HEK293 (cell line): ENCODE measurements around the gene MAPK11.

Experiments
- BCL11A ChIP-seq: fragments of 450-650 bp; formaldehyde crosslinking; IDR thresholded peaks from 2 replicates; pipeline ENCODE4 v1.5.1; 2016; ENCODE audit warnings: low read depth, missing biosample characterization, missing genetic modification characterization
- BCL11B ChIP-seq: fragments of 450-650 bp; formaldehyde crosslinking; IDR thresholded peaks from 2 replicates; pipeline ENCODE4 v1.5.1; 2016; ENCODE audit warnings: low read depth, missing biosample characterization, missing genetic modification characterization
- KLF16 ChIP-seq: fragments of 450-650 bp; formaldehyde crosslinking; IDR thresholded peaks from 2 replicates; pipeline ENCODE4 v1.5.1; 2017; ENCODE audit warnings: missing biosample characterization, missing genetic modification characterization
- KLF7 ChIP-seq: fragments of 450-650 bp; formaldehyde crosslinking; IDR thresholded peaks from 2 replicates; pipeline ENCODE4 v1.5.1; 2016; ENCODE audit warnings: missing biosample characterization, missing genetic modification characterization, borderline replicate concordance
- KLF9 ChIP-seq: fragments of 450-650 bp; formaldehyde crosslinking; IDR thresholded peaks from 2 replicates; pipeline ENCODE4 v1.5.1; 2016; ENCODE audit warnings: missing biosample characterization, missing genetic modification characterization, low read depth
- SCRT1 ChIP-seq: fragments of 450-650 bp; formaldehyde crosslinking; IDR thresholded peaks from 2 replicates; pipeline ENCODE4 v1.5.1; 2016; ENCODE audit warnings: missing biosample characterization, missing genetic modification characterization, borderline replicate concordance
- SETDB1 ChIP-seq: IDR thresholded peaks from one replicate; pipeline ENCODE4 v1.6.1; 2017; ENCODE audit warnings: mild to moderate bottlenecking, low read length, moderate library complexity, mixed read lengths; ENCODE audit not compliant: insufficient read length
- ZBTB1 ChIP-seq: fragments of 450-650 bp; formaldehyde crosslinking; IDR thresholded peaks from 2 replicates; pipeline ENCODE4 v1.5.1; 2016; ENCODE audit warnings: missing biosample characterization, missing genetic modification characterization
- ZEB2 ChIP-seq: fragments of 450-650 bp; formaldehyde crosslinking; IDR thresholded peaks from 2 replicates; pipeline ENCODE4 v1.5.1; 2016; ENCODE audit warnings: missing biosample characterization, missing genetic modification characterization
- ZNF10 ChIP-seq: fragments of 450-650 bp; formaldehyde crosslinking; IDR thresholded peaks from 2 replicates; pipeline ENCODE4 v1.5.1; 2017; ENCODE audit warnings: missing biosample characterization, missing genetic modification characterization
- ZNF174 ChIP-seq: fragments of 450-650 bp; formaldehyde crosslinking; IDR thresholded peaks from 2 replicates; pipeline ENCODE4 v1.5.0; 2017; ENCODE audit warnings: missing biosample characterization, mild to moderate bottlenecking, missing genetic modification characterization
- ZNF175 ChIP-seq: fragments of 450-650 bp; formaldehyde crosslinking; IDR thresholded peaks from 2 replicates; pipeline ENCODE4 v1.5.1; 2016; ENCODE audit warnings: missing biosample characterization, missing genetic modification characterization
- ZNF292 ChIP-seq: fragments of 450-650 bp; formaldehyde crosslinking; IDR thresholded peaks from 2 replicates; pipeline ENCODE4 v1.5.1; 2016; ENCODE audit warnings: low read depth, missing biosample characterization, missing genetic modification characterization, borderline replicate concordance
- ZNF311 ChIP-seq: fragments of 450-650 bp; formaldehyde crosslinking; IDR thresholded peaks from 2 replicates; pipeline ENCODE4 v1.5.1; 2017; ENCODE audit warnings: missing biosample characterization, missing genetic modification characterization, borderline replicate concordance
- ZNF324 ChIP-seq: fragments of 450-650 bp; formaldehyde crosslinking; IDR thresholded peaks from 2 replicates; pipeline ENCODE4 v1.5.1; 2016; ENCODE audit warnings: missing biosample characterization, missing genetic modification characterization
- ZNF391 ChIP-seq: fragments of 450-650 bp; formaldehyde crosslinking; IDR thresholded peaks from 2 replicates; pipeline ENCODE4 v1.5.1; 2016; ENCODE audit warnings: low read depth, missing biosample characterization, missing genetic modification characterization, borderline replicate concordance
- ZNF501 ChIP-seq: fragments of 450-650 bp; formaldehyde crosslinking; IDR thresholded peaks from 2 replicates; pipeline ENCODE4 v1.5.1; 2016; ENCODE audit warnings: missing biosample characterization, missing genetic modification characterization
- ZNF555 ChIP-seq: fragments of 450-650 bp; formaldehyde crosslinking; conservative IDR thresholded peaks from 2 replicates; pipeline ENCODE4 v1.5.1; 2017; ENCODE audit warnings: missing biosample characterization, mild to moderate bottlenecking, missing genetic modification characterization, inconsistent platforms
- ZNF670 ChIP-seq: fragments of 450-650 bp; formaldehyde crosslinking; IDR thresholded peaks from 2 replicates; pipeline ENCODE4 v1.5.1; 2016; ENCODE audit warnings: missing biosample characterization, missing genetic modification characterization, low read depth
- ZSCAN23 ChIP-seq: fragments of 450-650 bp; formaldehyde crosslinking; IDR thresholded peaks from 2 replicates; pipeline ENCODE4 v1.5.1; 2016; ENCODE audit warnings: missing biosample characterization, missing genetic modification characterization
- TF ChIP-seq, protein P1 (sequence below): fragments of 450-650 bp; formaldehyde crosslinking; IDR thresholded peaks from 2 replicates; pipeline ENCODE4 v1.5.1; 2016; ENCODE audit warnings: missing biosample characterization, missing genetic modification characterization
- TF ChIP-seq, protein P2 (sequence below): fragments of 450-650 bp; formaldehyde crosslinking; IDR thresholded peaks from 2 replicates; pipeline ENCODE4 v1.5.1; 2016; ENCODE audit warnings: missing biosample characterization, missing genetic modification characterization
- TF ChIP-seq, protein P3 (sequence below): fragments of 450-650 bp; formaldehyde crosslinking; IDR thresholded peaks from 2 replicates; pipeline ENCODE4; 2016; ENCODE audit warnings: missing biosample characterization, missing genetic modification characterization
- TF ChIP-seq, protein P4 (sequence below): fragments of 450-650 bp; formaldehyde crosslinking; conservative IDR thresholded peaks from 2 replicates; pipeline ENCODE4 v1.5.1; 2016; ENCODE audit warnings: low read depth, missing biosample characterization, missing genetic modification characterization
- TF ChIP-seq, protein P5 (sequence below): fragments of 450-650 bp; formaldehyde crosslinking; IDR thresholded peaks from 2 replicates; pipeline ENCODE4 v1.5.1; 2017; ENCODE audit warnings: missing biosample characterization, missing genetic modification characterization
- TF ChIP-seq, protein P6 (sequence below): fragments of 450-650 bp; formaldehyde crosslinking; IDR thresholded peaks from 2 replicates; pipeline ENCODE4 v1.5.1; 2017; ENCODE audit warnings: missing biosample characterization, mild to moderate bottlenecking, missing genetic modification characterization, moderate library complexity

MAPK11 gene

DNA sequence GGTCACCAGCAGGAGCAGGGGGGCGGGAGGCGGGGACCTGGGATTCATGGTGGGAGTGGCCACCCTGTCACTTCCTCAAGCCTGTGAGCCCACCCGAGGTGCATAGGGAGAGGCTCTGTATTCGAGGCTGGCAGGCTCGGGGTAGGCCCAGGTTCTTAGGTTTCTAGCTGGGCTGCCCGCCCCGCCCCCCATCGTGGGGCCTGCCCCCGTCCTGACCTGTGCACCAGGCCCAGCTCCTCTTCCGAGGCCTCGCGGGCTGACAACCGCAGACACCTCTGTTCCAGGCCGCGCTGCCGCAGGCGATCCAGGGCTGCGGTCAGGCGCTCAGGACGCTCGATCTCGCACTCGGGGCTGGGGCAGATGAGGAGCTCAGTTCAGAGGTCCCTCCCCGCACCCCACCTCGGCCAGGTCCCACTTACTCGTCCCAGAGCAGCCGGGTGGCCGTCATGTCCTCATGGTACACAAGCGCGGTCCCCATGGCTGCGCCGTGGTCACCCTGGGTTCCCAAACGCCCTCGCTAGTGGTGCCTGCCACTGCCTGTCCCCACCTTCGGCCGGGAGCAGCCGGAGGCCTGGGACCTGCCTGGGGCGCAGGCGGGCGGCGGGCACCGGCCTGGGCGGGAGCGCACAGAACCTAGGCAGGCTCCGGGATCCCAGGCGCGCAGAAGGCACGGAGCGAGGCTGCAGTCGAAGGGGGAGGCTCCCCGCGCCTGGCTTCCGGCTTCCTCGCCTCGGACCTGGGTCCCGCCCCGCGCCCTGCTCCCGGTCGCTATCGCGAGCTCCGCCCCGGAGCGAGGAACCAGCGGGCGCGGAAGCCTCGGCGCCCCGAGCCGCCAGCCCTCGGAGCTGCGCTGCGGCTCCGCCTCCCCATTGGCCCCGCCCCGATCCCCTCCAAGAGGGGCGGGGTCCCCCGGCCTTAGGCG lies 19.4 kb downstream of the MAPK11 start, which contains the start of gene HDAC10 (continued):
- TF ChIP-seq ZNF292 (tag by site-specific recombination) (no peak), SCRT1 (no peak), ZNF311 (tag by site-specific recombination) (no peak), ZNF391 (tag by site-specific recombination) (0 out of 2 replicates have a peak, but pooled peaks have one; percentile 11), ZNF175 (tag by site-specific recombination) (no peak), ZNF555 (tag by site-specific recombination) (no peak), ZBTB1 (tag by site-specific recombination) (no peak), ZNF10 (no peak), ZNF174 (tag by site-specific recombination) (no peak), ZNF670 (tag by site-specific recombination) (no peak), KLF7 (no peak; the same call in 1 of the 2 replicates), ZSCAN23 (no peak), ZNF324 (no peak), BCL11B (tag by site-specific recombination) (no peak), ZNF501 (tag by site-specific recombination) (peak; percentile 69; the same call in 1 of the 2 replicates), ZEB2 (tag by site-specific recombination) (no peak), SETDB1 (no peak), BCL11A (no peak), KLF16 (tag by site-specific recombination) (peak; percentile 23; the same call in 1 of the 2 replicates), KLF9 (peak; percentile 73)
- TF ChIP-seq, protein P1, sequence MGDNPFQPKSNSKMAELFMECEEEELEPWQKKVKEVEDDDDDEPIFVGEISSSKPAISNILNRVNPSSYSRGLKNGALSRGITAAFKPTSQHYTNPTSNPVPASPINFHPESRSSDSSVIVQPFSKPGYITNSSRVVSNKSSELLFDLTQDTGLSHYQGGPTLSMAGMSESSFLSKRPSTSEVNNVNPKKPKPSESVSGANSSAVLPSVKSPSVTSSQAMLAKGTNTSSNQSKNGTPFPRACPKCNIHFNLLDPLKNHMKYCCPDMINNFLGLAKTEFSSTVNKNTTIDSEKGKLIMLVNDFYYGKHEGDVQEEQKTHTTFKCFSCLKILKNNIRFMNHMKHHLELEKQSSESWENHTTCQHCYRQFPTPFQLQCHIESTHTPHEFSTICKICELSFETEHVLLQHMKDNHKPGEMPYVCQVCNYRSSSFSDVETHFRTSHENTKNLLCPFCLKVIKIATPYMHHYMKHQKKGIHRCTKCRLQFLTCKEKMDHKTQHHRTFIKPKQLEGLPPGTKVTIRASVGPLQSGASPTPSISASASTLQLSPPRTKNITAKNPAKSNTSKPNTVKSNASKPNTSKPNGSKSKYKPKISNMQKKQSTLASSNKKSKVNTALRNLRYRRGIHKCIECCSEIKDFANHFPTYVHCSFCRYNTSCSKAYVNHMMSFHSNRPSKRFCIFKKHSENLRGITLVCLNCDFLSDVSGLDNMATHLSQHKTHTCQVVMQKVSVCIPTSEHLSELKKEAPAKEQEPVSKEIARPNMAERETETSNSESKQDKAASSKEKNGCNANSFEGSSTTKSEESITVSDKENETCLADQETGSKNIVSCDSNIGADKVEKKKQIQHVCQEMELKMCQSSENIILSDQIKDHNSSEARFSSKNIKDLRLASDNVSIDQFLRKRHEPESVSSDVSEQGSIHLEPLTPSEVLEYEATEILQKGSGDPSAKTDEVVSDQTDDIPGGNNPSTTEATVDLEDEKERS, result no peak
- TF ChIP-seq, protein P2, sequence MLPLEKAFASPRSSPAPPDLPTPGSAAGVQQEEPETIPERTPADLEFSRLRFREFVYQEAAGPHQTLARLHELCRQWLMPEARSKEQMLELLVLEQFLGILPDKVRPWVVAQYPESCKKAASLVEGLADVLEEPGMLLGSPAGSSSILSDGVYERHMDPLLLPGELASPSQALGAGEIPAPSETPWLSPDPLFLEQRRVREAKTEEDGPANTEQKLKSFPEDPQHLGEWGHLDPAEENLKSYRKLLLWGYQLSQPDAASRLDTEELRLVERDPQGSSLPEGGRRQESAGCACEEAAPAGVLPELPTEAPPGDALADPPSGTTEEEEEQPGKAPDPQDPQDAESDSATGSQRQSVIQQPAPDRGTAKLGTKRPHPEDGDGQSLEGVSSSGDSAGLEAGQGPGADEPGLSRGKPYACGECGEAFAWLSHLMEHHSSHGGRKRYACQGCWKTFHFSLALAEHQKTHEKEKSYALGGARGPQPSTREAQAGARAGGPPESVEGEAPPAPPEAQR (tag by site-specific recombination), result no peak
- TF ChIP-seq, protein P3, sequence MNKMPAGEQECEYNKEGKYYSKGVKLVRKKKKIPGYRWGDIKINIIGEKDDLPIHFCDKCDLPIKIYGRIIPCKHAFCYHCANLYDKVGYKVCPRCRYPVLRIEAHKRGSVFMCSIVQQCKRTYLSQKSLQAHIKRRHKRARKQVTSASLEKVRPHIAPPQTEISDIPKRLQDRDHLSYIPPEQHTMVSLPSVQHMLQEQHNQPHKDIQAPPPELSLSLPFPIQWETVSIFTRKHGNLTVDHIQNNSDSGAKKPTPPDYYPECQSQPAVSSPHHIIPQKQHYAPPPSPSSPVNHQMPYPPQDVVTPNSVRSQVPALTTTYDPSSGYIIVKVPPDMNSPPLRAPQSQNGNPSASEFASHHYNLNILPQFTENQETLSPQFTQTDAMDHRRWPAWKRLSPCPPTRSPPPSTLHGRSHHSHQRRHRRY, result no peak
- TF ChIP-seq, protein P4, sequence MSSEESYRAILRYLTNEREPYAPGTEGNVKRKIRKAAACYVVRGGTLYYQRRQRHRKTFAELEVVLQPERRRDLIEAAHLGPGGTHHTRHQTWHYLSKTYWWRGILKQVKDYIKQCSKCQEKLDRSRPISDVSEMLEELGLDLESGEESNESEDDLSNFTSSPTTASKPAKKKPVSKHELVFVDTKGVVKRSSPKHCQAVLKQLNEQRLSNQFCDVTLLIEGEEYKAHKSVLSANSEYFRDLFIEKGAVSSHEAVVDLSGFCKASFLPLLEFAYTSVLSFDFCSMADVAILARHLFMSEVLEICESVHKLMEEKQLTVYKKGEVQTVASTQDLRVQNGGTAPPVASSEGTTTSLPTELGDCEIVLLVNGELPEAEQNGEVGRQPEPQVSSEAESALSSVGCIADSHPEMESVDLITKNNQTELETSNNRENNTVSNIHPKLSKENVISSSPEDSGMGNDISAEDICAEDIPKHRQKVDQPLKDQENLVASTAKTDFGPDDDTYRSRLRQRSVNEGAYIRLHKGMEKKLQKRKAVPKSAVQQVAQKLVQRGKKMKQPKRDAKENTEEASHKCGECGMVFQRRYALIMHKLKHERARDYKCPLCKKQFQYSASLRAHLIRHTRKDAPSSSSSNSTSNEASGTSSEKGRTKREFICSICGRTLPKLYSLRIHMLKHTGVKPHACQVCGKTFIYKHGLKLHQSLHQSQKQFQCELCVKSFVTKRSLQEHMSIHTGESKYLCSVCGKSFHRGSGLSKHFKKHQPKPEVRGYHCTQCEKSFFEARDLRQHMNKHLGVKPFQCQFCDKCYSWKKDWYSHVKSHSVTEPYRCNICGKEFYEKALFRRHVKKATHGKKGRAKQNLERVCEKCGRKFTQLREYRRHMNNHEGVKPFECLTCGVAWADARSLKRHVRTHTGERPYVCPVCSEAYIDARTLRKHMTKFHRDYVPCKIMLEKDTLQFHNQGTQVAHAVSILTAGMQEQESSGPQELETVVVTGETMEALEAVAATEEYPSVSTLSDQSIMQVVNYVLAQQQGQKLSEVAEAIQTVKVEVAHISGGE (tag by site-specific recombination), result peak; percentile 50; the same call in 1 of the 2 replicates
- TF ChIP-seq, protein P5, sequence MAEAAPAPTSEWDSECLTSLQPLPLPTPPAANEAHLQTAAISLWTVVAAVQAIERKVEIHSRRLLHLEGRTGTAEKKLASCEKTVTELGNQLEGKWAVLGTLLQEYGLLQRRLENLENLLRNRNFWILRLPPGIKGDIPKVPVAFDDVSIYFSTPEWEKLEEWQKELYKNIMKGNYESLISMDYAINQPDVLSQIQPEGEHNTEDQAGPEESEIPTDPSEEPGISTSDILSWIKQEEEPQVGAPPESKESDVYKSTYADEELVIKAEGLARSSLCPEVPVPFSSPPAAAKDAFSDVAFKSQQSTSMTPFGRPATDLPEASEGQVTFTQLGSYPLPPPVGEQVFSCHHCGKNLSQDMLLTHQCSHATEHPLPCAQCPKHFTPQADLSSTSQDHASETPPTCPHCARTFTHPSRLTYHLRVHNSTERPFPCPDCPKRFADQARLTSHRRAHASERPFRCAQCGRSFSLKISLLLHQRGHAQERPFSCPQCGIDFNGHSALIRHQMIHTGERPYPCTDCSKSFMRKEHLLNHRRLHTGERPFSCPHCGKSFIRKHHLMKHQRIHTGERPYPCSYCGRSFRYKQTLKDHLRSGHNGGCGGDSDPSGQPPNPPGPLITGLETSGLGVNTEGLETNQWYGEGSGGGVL (tag by site-specific recombination), result peak; percentile 38; the same call in 1 of the 2 replicates
- TF ChIP-seq, protein P6, sequence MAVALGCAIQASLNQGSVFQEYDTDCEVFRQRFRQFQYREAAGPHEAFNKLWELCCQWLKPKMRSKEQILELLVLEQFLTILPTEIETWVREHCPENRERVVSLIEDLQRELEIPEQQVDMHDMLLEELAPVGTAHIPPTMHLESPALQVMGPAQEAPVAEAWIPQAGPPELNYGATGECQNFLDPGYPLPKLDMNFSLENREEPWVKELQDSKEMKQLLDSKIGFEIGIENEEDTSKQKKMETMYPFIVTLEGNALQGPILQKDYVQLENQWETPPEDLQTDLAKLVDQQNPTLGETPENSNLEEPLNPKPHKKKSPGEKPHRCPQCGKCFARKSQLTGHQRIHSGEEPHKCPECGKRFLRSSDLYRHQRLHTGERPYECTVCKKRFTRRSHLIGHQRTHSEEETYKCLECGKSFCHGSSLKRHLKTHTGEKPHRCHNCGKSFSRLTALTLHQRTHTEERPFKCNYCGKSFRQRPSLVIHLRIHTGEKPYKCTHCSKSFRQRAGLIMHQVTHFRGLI (tag by site-specific recombination), result no peak
